Measurements from ENCODE around the gene CEP20. TPM values are rescaled to one million over a fixed set of nuclear protein-coding genes. Genes with fewer than 3 reads are reported as not detected.

The CEP20 gene
- 27.3 and 36.9 TPM in 2 replicates for total RNA-seq

GRCh38 chr16:15888072-15888976, at the start of gene CEP20:
TSS of gene CEP20 (minus strand) at chr16:15888603. CDS start at chr16:15888585, 18 bp downstream.

GRCh38 chr16:15856901-15857698, 31.3 kb downstream of the CEP20 start, which contains the start of gene MYH11:
TSS of gene MYH11 (minus strand) at chr16:15857028. CDS start at chr16:15838252, 18,776 bp downstream.

Other genes starting within 250 kb of the CEP20 start
- gene MARF1, start 245.4 kb downstream of the CEP20 start, total RNA-seq: 8.2 and 12.0 TPM in 2 replicates
- 41.0 and 53.1 TPM in 2 replicates for gene NDE1, start 238.4 kb downstream of the CEP20 start, total RNA-seq
- gene MYH11, start 31.6 kb downstream of the CEP20 start, total RNA-seq: under 0.01 and 0.07 TPM in 2 replicates
- gene ABCC1, start 61.0 kb upstream of the CEP20 start, total RNA-seq: 17.5 and 22.5 TPM in 2 replicates